WTC11 (cell line): ENCODE data around the gene INPP4A. TPM values are rescaled to one million over a fixed set of nuclear protein-coding genes. Genes with fewer than 3 reads are reported as not detected.

Experiments used
- ATAC-seq: fragments of 200-7000 bp; cut with Tn5 transposase; 2 replicates; pipeline ENCODE4 v1.10.0; 2021; ENCODE audit warnings: mild to moderate bottlenecking, moderate library complexity
- CTCF ChIA-PET: fragments of 300-600 bp; sonication (Branson Sonifier 250); formaldehyde crosslinking; loops from one replicate; lab custom pipeline; 2021; ENCODE audit warnings: antibody characterized with exemption; lab: Charles Lee
- POLR2A ChIA-PET: fragments of 350-600 bp; sonication (Branson Sonifier 250); formaldehyde crosslinking; loops from one replicate; lab custom pipeline; 2021; ENCODE audit warnings: antibody characterized with exemption; lab: Charles Lee
- DNase-seq: peaks from one replicate; pipeline ENCODE4 v3.0.0; 2021; ENCODE audit warnings: low spot score
- H3K27ac Mint-ChIP-seq: 2 replicates; pipeline ENCODE4 v1.8.0; 2021; ENCODE audit warnings: mixed read lengths
- H3K27me3 Mint-ChIP-seq: 2 replicates; pipeline ENCODE4 v1.8.0; 2021; ENCODE audit warnings: low read depth, mild to moderate bottlenecking, moderate library complexity, mixed read lengths
- H3K36me3 Mint-ChIP-seq: 2 replicates; pipeline ENCODE4 v1.8.0; 2021; ENCODE audit warnings: mixed read lengths
- H3K4me1 Mint-ChIP-seq: 2 replicates; pipeline ENCODE4 v1.8.0; 2022; ENCODE audit warnings: mixed read lengths
- H3K4me3 Mint-ChIP-seq: 2 replicates; pipeline ENCODE4 v1.8.0; 2021; ENCODE audit warnings: mild to moderate bottlenecking, moderate library complexity, mixed read lengths
- H3K9me3 Mint-ChIP-seq: 2 replicates; pipeline ENCODE4 v1.8.0; 2021; ENCODE audit warnings: mixed read lengths
- ATF3 ChIP-seq: sonication (generic); formaldehyde crosslinking; conservative IDR thresholded peaks from 2 replicates; pipeline ENCODE4 v1.8.1; 2022; ENCODE audit warnings: mild to moderate bottlenecking, missing genetic modification reagents
- CBFB ChIP-seq: sonication (generic); formaldehyde crosslinking; IDR thresholded peaks from 2 replicates; pipeline ENCODE4 v1.8.1; 2022; ENCODE audit warnings: mild to moderate bottlenecking, low read depth, missing genetic modification reagents
- FOXJ3 ChIP-seq: sonication (generic); formaldehyde crosslinking; IDR thresholded peaks from 2 replicates; pipeline ENCODE4 v1.9.0; 2021; ENCODE audit warnings: missing genetic modification reagents, mild to moderate bottlenecking, borderline replicate concordance
- FOXP1 ChIP-seq: sonication (generic); formaldehyde crosslinking; IDR thresholded peaks from 2 replicates; pipeline ENCODE4 v1.8.0; 2022; ENCODE audit warnings: missing genetic modification reagents, mild to moderate bottlenecking, moderate library complexity, borderline replicate concordance
- GABPB1 ChIP-seq: sonication (generic); formaldehyde crosslinking; IDR thresholded peaks from 2 replicates; pipeline ENCODE4 v1.8.1; 2023; ENCODE audit warnings: mild to moderate bottlenecking, missing genetic modification reagents
- IRF2 ChIP-seq: sonication (generic); formaldehyde crosslinking; IDR thresholded peaks from 2 replicates; pipeline ENCODE4 v1.8.0; 2022; ENCODE audit warnings: low read depth, missing genetic modification reagents, borderline replicate concordance
- NFATC4 ChIP-seq: fragments of 250-450 bp; sonication (Bioruptor Pico); IDR thresholded peaks from 2 replicates; pipeline ENCODE4 v1.9.0; 2021; ENCODE audit warnings: mild to moderate bottlenecking
- ZNF121 ChIP-seq: sonication (generic); formaldehyde crosslinking; IDR thresholded peaks from 2 replicates; pipeline ENCODE4 v1.8.0; 2023; ENCODE audit warnings: missing genetic modification reagents
- ZNF138 ChIP-seq: sonication (generic); formaldehyde crosslinking; conservative IDR thresholded peaks from 2 replicates; pipeline ENCODE4 v1.8.1; 2022; ENCODE audit warnings: mild to moderate bottlenecking, moderate library complexity, missing genetic modification reagents
- ZNF281 ChIP-seq: sonication (generic); formaldehyde crosslinking; IDR thresholded peaks from 2 replicates; pipeline ENCODE4 v1.8.0; 2023; ENCODE audit warnings: mild to moderate bottlenecking, missing genetic modification reagents
- ZSCAN18 ChIP-seq: fragments of 250-450 bp; sonication (Bioruptor Pico); IDR thresholded peaks from 2 replicates; pipeline ENCODE4 v2.1.2; 2022; ENCODE audit warnings: mild to moderate bottlenecking, moderate library complexity
- total RNA-seq: library from RNA; stranded (reverse); gene quantifications from 3 replicates; pipeline ENCODE4 v1.2.3, GENCODE V29; 2021
- TF ChIP-seq, protein P1 (sequence below): sonication (generic); formaldehyde crosslinking; IDR thresholded peaks from 2 replicates; pipeline ENCODE4 v1.8.0; 2022; ENCODE audit warnings: mild to moderate bottlenecking, missing genetic modification reagents
- TF ChIP-seq, protein P2 (sequence below): fragments of 250-450 bp; sonication (Bioruptor Pico); IDR thresholded peaks from 2 replicates; pipeline ENCODE4 v1.8.0; 2021; ENCODE audit warnings: mild to moderate bottlenecking
- TF ChIP-seq, protein P3 (sequence below): sonication (generic); formaldehyde crosslinking; IDR thresholded peaks from 2 replicates; pipeline ENCODE4 v1.8.0; 2023; ENCODE audit warnings: missing genetic modification reagents, mild to moderate bottlenecking, borderline replicate concordance

Gene INPP4A
- total RNA-seq, 1 experiment from 2014 or later, result 38.3 TPM

DNA sequence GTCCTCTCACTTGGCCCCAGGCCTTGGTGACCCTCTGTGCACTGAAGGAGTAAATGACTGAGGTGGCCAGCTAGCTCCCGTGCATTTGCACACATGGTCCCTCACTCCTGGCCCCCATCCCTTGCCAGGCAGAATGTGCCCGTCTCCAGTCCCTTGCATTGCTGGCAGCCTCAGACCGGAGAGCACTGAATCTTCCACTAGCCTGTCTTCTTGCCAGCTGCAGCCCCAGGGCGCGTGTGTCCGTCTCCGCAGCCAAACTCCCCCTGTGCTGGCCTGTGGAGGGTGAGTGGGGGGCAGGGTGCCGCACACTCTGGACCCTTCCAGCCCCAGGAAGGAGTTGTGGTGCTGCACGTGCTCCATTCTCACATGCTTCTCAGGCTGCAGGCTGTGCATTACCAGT, 35.9 kb downstream of the INPP4A start:
- DNase-seq (no peak), ATAC-seq (no peak)
- no peaks in the 10 kb centered on the region for H3K36me3 Mint-ChIP-seq
- H3K4me1 Mint-ChIP-seq, result peaks cover 77% of the 10 kb centered on the region
- H3K27me3 Mint-ChIP-seq, result no peaks in the 10 kb centered on the region
- no peaks in the 10 kb centered on the region for H3K9me3 Mint-ChIP-seq
- H3K4me3 Mint-ChIP-seq, result no peak overlapping the region
- H3K27ac Mint-ChIP-seq, result no peak overlapping the region
- TF ChIP-seq ZNF281 (CRISPR knock-in tag), result no peak
- ChIA-PET POLR2A (no interaction called here), CTCF (interaction anchor here (0.8 to 1.5 kb wide), 2 partner anchors 10 to 16 kb away, joined by 3 to 7 read pairs; no protein-coding TSS in a partner anchor)

DNA sequence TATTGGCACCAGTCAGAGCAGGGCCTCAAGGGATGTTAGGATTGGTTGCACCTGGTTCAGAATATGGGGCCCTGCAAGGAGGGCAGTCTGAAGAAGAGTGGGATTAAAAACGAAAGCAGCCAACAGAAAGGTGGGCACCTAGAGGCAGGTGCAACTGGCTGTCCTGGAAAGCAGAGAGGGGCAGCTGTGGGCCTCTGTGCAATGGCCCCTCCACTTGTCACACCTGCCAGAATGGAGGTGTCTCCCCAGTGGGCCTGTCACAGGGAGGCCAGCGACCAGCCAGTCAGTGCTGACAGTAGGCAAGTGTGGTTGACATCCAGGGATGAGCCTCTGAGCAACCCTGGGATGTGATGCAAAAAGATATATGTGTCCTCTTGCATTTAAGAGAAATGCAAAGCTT, 37.7 kb downstream of the INPP4A start:
- no peak for TF ChIP-seq FOXJ3 (CRISPR knock-in tag)
- no peak overlapping the region for H3K4me3 Mint-ChIP-seq
- no peaks in the 10 kb centered on the region for H3K27me3 Mint-ChIP-seq
- no peaks in the 10 kb centered on the region for H3K36me3 Mint-ChIP-seq
- ChIA-PET POLR2A (no interaction called here), CTCF (no interaction called here)
- ATAC-seq (no peak), DNase-seq (no peak)
- no peak overlapping the region for H3K27ac Mint-ChIP-seq
- H3K9me3 Mint-ChIP-seq, result no peaks in the 10 kb centered on the region
- H3K4me1 Mint-ChIP-seq, result peaks cover 76% of the 10 kb centered on the region

DNA sequence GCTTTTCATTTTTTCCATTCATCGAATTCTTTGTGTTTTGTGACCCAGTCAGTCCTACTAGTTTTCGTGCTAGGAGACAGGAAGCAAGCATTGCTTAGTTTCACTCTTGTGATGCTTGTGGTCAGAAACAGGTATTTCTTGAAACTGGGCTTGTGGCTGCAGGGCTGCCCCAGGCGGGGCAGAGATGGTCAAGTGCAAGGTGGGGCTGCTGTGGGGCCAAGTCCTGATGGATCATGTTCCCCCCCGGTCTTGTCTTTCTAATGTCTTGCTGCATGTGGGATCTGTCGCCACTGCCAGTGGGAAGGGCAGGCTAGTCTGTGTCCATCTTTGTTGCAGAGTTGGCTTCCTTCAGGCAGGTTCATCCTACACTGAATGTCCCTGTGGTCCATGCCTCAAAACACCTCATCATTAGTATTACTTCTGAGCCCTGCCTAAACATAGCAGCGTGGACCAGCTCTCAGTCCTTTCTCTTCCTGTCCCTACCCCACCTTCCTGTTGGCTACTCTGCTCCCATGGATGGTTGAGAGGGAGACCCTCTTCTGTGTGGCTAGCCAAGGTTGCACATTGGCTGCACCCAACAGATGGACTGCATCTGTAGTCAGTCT, 38.7 kb downstream of the INPP4A start:
- Mint-ChIP-seq H3K36me3 (no peaks in the 10 kb centered on the region), H3K27me3 (no peaks in the 10 kb centered on the region), H3K9me3 (no peaks in the 10 kb centered on the region), H3K4me3 (no peak overlapping the region), H3K4me1 (peaks cover 77% of the 10 kb centered on the region), H3K27ac (no peak overlapping the region)
- CTCF ChIA-PET, result no interaction called here
- POLR2A ChIA-PET, result no interaction called here
- ATAC-seq, result no peak
- TF ChIP-seq ZSCAN18 (CRISPR knock-in tag) (no peak), CBFB (CRISPR knock-in tag) (no peak), IRF2 (CRISPR knock-in tag) (no peak), GABPB1 (CRISPR knock-in tag) (no peak), NFATC4 (no peak), ZNF281 (CRISPR knock-in tag) (no peak), ATF3 (CRISPR knock-in tag) (no peak), FOXP1 (CRISPR knock-in tag) (no peak), ZNF121 (CRISPR knock-in tag) (no peak), ZNF138 (CRISPR knock-in tag) (no peak)
- TF ChIP-seq, protein P1, sequence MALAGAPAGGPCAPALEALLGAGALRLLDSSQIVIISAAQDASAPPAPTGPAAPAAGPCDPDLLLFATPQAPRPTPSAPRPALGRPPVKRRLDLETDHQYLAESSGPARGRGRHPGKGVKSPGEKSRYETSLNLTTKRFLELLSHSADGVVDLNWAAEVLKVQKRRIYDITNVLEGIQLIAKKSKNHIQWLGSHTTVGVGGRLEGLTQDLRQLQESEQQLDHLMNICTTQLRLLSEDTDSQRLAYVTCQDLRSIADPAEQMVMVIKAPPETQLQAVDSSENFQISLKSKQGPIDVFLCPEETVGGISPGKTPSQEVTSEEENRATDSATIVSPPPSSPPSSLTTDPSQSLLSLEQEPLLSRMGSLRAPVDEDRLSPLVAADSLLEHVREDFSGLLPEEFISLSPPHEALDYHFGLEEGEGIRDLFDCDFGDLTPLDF (CRISPR knock-in tag), result no peak
- TF ChIP-seq, protein P2, sequence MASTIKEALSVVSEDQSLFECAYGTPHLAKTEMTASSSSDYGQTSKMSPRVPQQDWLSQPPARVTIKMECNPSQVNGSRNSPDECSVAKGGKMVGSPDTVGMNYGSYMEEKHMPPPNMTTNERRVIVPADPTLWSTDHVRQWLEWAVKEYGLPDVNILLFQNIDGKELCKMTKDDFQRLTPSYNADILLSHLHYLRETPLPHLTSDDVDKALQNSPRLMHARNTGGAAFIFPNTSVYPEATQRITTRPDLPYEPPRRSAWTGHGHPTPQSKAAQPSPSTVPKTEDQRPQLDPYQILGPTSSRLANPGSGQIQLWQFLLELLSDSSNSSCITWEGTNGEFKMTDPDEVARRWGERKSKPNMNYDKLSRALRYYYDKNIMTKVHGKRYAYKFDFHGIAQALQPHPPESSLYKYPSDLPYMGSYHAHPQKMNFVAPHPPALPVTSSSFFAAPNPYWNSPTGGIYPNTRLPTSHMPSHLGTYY (CRISPR knock-in tag), result no peak
- TF ChIP-seq, protein P3, sequence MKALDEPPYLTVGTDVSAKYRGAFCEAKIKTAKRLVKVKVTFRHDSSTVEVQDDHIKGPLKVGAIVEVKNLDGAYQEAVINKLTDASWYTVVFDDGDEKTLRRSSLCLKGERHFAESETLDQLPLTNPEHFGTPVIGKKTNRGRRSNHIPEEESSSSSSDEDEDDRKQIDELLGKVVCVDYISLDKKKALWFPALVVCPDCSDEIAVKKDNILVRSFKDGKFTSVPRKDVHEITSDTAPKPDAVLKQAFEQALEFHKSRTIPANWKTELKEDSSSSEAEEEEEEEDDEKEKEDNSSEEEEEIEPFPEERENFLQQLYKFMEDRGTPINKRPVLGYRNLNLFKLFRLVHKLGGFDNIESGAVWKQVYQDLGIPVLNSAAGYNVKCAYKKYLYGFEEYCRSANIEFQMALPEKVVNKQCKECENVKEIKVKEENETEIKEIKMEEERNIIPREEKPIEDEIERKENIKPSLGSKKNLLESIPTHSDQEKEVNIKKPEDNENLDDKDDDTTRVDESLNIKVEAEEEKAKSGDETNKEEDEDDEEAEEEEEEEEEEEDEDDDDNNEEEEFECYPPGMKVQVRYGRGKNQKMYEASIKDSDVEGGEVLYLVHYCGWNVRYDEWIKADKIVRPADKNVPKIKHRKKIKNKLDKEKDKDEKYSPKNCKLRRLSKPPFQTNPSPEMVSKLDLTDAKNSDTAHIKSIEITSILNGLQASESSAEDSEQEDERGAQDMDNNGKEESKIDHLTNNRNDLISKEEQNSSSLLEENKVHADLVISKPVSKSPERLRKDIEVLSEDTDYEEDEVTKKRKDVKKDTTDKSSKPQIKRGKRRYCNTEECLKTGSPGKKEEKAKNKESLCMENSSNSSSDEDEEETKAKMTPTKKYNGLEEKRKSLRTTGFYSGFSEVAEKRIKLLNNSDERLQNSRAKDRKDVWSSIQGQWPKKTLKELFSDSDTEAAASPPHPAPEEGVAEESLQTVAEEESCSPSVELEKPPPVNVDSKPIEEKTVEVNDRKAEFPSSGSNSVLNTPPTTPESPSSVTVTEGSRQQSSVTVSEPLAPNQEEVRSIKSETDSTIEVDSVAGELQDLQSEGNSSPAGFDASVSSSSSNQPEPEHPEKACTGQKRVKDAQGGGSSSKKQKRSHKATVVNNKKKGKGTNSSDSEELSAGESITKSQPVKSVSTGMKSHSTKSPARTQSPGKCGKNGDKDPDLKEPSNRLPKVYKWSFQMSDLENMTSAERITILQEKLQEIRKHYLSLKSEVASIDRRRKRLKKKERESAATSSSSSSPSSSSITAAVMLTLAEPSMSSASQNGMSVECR (CRISPR knock-in tag), result no peak
- no peak for DNase-seq
